Liver (tissue), 3 donors: ENCODE measurements around the gene DCLK2.

Experiments
- GABPA ChIP-seq, 2 donors: IDR thresholded peaks in 1 of 2; conservative IDR thresholded peaks in 1 of 2; 2 replicates each; pipeline ENCODE4 v1.6.1; 2016; ENCODE audit warnings: antibody characterized with exemption in 2 of 2, mild to moderate bottlenecking in 1 of 2, moderate library complexity in 1 of 2
- JUND ChIP-seq, 2 donors: IDR thresholded peaks; 2 replicates each; pipeline ENCODE4 v1.6.1; 2016; ENCODE audit warnings: antibody characterized with exemption in 2 of 2
- RAD21 ChIP-seq, 2 donors: IDR thresholded peaks; 2 replicates each; pipeline ENCODE4 v1.6.1; 2016; ENCODE audit warnings: antibody characterized with exemption in 2 of 2, mild to moderate bottlenecking in 2 of 2
- RXRA ChIP-seq, 2 donors: IDR thresholded peaks; 2 replicates each; pipeline ENCODE4 v1.6.1; 2017 to 2018; ENCODE audit warnings: antibody characterized with exemption in 2 of 2, mild to moderate bottlenecking in 1 of 2
- SP1 ChIP-seq: IDR thresholded peaks from 2 replicates; pipeline ENCODE4 v1.6.1; 2018; ENCODE audit warnings: antibody characterized with exemption, mild to moderate bottlenecking
- TAF1 ChIP-seq: conservative IDR thresholded peaks from 2 replicates; pipeline ENCODE4 v1.6.1; 2016; ENCODE audit warnings: antibody characterized with exemption, mild to moderate bottlenecking
- YY1 ChIP-seq: IDR thresholded peaks from 2 replicates; pipeline ENCODE4 v1.6.1; 2016; ENCODE audit warnings: antibody characterized with exemption, mild to moderate bottlenecking
- TF ChIP-seq, protein P1 (sequence below): fragments of 150-350 bp; IDR thresholded peaks from 2 replicates; pipeline ENCODE4 v1.5.1; 2017; ENCODE audit warnings: improper control_type of control experiment, low read depth, low read length; ENCODE audit not compliant: missing input control
- TF ChIP-seq, protein P2 (sequence below): IDR thresholded peaks from 2 replicates; pipeline ENCODE4 v1.6.1; 2016; ENCODE audit warnings: antibody characterized with exemption
- TF ChIP-seq, protein P3 (sequence below): IDR thresholded peaks from 2 replicates; pipeline ENCODE4 v1.6.1; 2016; ENCODE audit warnings: antibody characterized with exemption, mild to moderate bottlenecking
- TF ChIP-seq, protein P4 (sequence below): IDR thresholded peaks from 2 replicates; pipeline ENCODE4 v1.6.1; 2016; ENCODE audit warnings: antibody characterized with exemption
- donor health status: healthy.
- donor health status: healthy.

DNA sequence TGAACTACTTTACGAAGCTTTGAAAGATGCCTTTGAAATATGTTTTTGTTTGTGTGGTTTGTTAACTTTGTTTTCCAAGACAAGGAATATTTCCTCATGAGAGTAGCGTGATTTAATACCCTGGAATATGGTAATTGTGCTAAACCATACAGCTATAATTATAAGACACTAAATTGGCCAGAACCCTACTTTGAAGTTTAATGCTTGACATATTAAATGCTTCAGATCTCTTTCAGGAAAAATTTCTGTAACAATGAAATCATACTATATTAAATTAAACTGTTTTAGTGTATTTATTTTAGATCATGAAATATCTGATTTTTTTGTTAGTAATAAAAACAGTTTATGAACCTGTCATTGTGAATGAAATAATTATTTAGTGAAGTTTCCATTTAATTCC lies 63.5 kb downstream of the DCLK2 start:
- TF ChIP-seq, protein P1, sequence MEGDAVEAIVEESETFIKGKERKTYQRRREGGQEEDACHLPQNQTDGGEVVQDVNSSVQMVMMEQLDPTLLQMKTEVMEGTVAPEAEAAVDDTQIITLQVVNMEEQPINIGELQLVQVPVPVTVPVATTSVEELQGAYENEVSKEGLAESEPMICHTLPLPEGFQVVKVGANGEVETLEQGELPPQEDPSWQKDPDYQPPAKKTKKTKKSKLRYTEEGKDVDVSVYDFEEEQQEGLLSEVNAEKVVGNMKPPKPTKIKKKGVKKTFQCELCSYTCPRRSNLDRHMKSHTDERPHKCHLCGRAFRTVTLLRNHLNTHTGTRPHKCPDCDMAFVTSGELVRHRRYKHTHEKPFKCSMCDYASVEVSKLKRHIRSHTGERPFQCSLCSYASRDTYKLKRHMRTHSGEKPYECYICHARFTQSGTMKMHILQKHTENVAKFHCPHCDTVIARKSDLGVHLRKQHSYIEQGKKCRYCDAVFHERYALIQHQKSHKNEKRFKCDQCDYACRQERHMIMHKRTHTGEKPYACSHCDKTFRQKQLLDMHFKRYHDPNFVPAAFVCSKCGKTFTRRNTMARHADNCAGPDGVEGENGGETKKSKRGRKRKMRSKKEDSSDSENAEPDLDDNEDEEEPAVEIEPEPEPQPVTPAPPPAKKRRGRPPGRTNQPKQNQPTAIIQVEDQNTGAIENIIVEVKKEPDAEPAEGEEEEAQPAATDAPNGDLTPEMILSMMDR: no peak
- TF ChIP-seq TAF1 (no peak), JUND (IDR thresholded peaks at IDR 0.05) (no peak), YY1 (no peak), RXRA (IDR thresholded peaks at IDR 0.05) (no peak), GABPA (IDR thresholded peaks at IDR 0.05 in 1 of 2, conservative IDR thresholded peaks at IDR 0.05 in 1 of 2) (no peak), RAD21 (IDR thresholded peaks at IDR 0.05) (no peak), SP1 (no peak)
- TF ChIP-seq, protein P2, sequence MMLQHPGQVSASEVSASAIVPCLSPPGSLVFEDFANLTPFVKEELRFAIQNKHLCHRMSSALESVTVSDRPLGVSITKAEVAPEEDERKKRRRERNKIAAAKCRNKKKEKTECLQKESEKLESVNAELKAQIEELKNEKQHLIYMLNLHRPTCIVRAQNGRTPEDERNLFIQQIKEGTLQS: no peak
- TF ChIP-seq, protein P3, sequence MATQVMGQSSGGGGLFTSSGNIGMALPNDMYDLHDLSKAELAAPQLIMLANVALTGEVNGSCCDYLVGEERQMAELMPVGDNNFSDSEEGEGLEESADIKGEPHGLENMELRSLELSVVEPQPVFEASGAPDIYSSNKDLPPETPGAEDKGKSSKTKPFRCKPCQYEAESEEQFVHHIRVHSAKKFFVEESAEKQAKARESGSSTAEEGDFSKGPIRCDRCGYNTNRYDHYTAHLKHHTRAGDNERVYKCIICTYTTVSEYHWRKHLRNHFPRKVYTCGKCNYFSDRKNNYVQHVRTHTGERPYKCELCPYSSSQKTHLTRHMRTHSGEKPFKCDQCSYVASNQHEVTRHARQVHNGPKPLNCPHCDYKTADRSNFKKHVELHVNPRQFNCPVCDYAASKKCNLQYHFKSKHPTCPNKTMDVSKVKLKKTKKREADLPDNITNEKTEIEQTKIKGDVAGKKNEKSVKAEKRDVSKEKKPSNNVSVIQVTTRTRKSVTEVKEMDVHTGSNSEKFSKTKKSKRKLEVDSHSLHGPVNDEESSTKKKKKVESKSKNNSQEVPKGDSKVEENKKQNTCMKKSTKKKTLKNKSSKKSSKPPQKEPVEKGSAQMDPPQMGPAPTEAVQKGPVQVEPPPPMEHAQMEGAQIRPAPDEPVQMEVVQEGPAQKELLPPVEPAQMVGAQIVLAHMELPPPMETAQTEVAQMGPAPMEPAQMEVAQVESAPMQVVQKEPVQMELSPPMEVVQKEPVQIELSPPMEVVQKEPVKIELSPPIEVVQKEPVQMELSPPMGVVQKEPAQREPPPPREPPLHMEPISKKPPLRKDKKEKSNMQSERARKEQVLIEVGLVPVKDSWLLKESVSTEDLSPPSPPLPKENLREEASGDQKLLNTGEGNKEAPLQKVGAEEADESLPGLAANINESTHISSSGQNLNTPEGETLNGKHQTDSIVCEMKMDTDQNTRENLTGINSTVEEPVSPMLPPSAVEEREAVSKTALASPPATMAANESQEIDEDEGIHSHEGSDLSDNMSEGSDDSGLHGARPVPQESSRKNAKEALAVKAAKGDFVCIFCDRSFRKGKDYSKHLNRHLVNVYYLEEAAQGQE: no peak
- TF ChIP-seq, protein P4, sequence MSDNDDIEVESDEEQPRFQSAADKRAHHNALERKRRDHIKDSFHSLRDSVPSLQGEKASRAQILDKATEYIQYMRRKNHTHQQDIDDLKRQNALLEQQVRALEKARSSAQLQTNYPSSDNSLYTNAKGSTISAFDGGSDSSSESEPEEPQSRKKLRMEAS: no peak
